Measurements from ENCODE around the gene ANKRD63. TPM values are rescaled to one million over a fixed set of nuclear protein-coding genes. Genes with fewer than 3 reads are reported as not detected.

The ANKRD63 gene
- total RNA-seq, 1 experiment from 2014 or later = 1.2 TPM

- TF ChIP-seq STAT6 (CRISPR knock-in tag; conservative IDR thresholded peaks at IDR 0.05; ENCODE audit: low read depth) = no peak
These were observed 8.3 kb downstream of the ANKRD63 start (continued) for GRCh38 chr15:40274350-40275274.

GRCh38 chr15:40273428-40273827 lies 9.4 kb downstream of the ANKRD63 start:
- Mint-ChIP-seq H3K27me3 (ENCODE audit: low read depth) (peaks cover 5% of the 10 kb centered on the region; the same call in 1 of the 2 replicates), H3K4me1 (peaks cover 14% of the 10 kb centered on the region), H3K4me3 (no peak overlapping the region), H3K9me3 (no peaks in the 10 kb centered on the region), H3K27ac (no peak overlapping the region), H3K36me3 (no peaks in the 10 kb centered on the region)
- ChIA-PET POLR2A (interaction anchor here (1.2 kb wide), 1 partner anchor 35 kb away, joined by 4 read pairs; the partner anchor contains the start of gene PAK6), CTCF (interaction anchor here (0.5 to 12.1 kb wide), 23 partner anchors 10 to 621 kb away, joined by 3 to 690 read pairs (median 11); partner anchors contain the start of genes CCDC9B, INAFM2, IVD and PAK6)
- no peak for TF ChIP-seq ZNF281 (CRISPR knock-in tag; IDR thresholded peaks at IDR 0.05)
- TF ChIP-seq CDX4 (CRISPR knock-in tag; IDR thresholded peaks at IDR 0.05; ENCODE audit: borderline replicate concordance) = no peak
- TF ChIP-seq MLX (CRISPR knock-in tag; IDR thresholded peaks at IDR 0.05) = no peak
- no peak for TF ChIP-seq JUN (CRISPR knock-in tag; IDR thresholded peaks at IDR 0.05)
- TF ChIP-seq FOXP4 (CRISPR knock-in tag; IDR thresholded peaks at IDR 0.05) = no peak
- no peak for TF ChIP-seq RORB (CRISPR knock-in tag; IDR thresholded peaks at IDR 0.05)
- ATAC-seq = no peak
- no peak for DNase-seq (ENCODE audit: low spot score)

- H3K27me3 Mint-ChIP-seq (ENCODE audit: low read depth) = no peaks in the 10 kb centered on the region
- ChIA-PET CTCF (interaction anchor here (0.6 to 12.1 kb wide), 19 partner anchors 9 to 436 kb away, joined by 3 to 690 read pairs (median 50); partner anchors contain the start of genes CCDC9B, INAFM2, IVD and PAK6), POLR2A (interaction anchor here (1.2 kb wide), 1 partner anchor 34 kb away, joined by 4 read pairs; the partner anchor contains the start of gene PAK6)
- H3K27ac Mint-ChIP-seq = no peak overlapping the region
- ATAC-seq = no peak
- peaks cover 12% of the 10 kb centered on the region for H3K4me1 Mint-ChIP-seq
- no peak overlapping the region for H3K4me3 Mint-ChIP-seq
- H3K36me3 Mint-ChIP-seq = no peaks in the 10 kb centered on the region
- TF ChIP-seq FOXP4 (CRISPR knock-in tag; IDR thresholded peaks at IDR 0.05) = 0 out of 2 replicates have a peak, but pooled peaks have one; percentile 29
- TF ChIP-seq CTCF (IDR thresholded peaks at IDR 0.05) = no peak; the same call in 1 of the 2 replicates
- TF ChIP-seq MYBL2 (CRISPR knock-in tag; IDR thresholded peaks at IDR 0.05) = no peak
- peak; percentile 49 for DNase-seq (ENCODE audit: low spot score)
- no peaks in the 10 kb centered on the region for H3K9me3 Mint-ChIP-seq
These were observed 10.3 kb downstream of the ANKRD63 start for GRCh38 chr15:40272485-40273056.
